Gastrocnemius medialis (tissue), 4 donors: ENCODE measurements around the gene SDC1.

Experiments used
- CTCF ChIP-seq, 5 experiments: fragments of 450-650 bp in 3 of 5; fragments of 200-600 bp in 2 of 5; sonication (generic) in 2 of 5; IDR thresholded peaks in 4 of 5; conservative IDR thresholded peaks in 1 of 5; 1 replicate in 4 of 5; 2 replicates in 1 of 5; pipeline ENCODE4 v1.5.1; 2016 to 2019; ENCODE audit warnings: antibody characterized with exemption in 5 of 5, mild to moderate bottlenecking in 3 of 5, moderate library complexity in 3 of 5
- POLR2A ChIP-seq, 2 donors: fragments of 450-650 bp; IDR thresholded peaks; one replicate each; pipeline ENCODE4 v1.6.1; 2017; ENCODE audit warnings: antibody characterized with exemption in 2 of 2, mild to moderate bottlenecking in 2 of 2, moderate library complexity in 2 of 2

GRCh38 chr2:20175931-20176330 is 49.0 kb downstream of the SDC1 start:
- TF ChIP-seq POLR2A (IDR thresholded peaks at IDR 0.05) (no peak), CTCF (IDR thresholded peaks at IDR 0.05 in 4 of 5, conservative IDR thresholded peaks at IDR 0.05 in 1 of 5) (no peak)
